HepG2 (cell line): ENCODE data around the gene EGFL8. TPM values are rescaled to one million over a fixed set of nuclear protein-coding genes. Genes with fewer than 3 reads are reported as not detected.
A peak's percentile ranks its signal among the peaks of the same experiment; 100 is the strongest.

Experiments
- AGO1 ChIP-seq: fragments of 200-400 bp; formaldehyde crosslinking; IDR thresholded peaks from 2 replicates; pipeline ENCODE4 v1.6.1; 2017; ENCODE audit warnings: mild to moderate bottlenecking, low read depth, low read length, moderate library complexity; ENCODE audit not compliant: poor library complexity, severe bottlenecking
- AGO2 ChIP-seq: fragments of 200-400 bp; formaldehyde crosslinking; optimal IDR thresholded peaks from 2 replicates; pipeline ENCODE3; 2017; ENCODE audit warnings: mild to moderate bottlenecking, low read depth, low read length, moderate library complexity
- CBX5 ChIP-seq: sonication (generic); formaldehyde crosslinking; IDR thresholded peaks from 2 replicates; pipeline ENCODE4 v1.4.0; 2020; ENCODE audit warnings: missing genetic modification reagents, borderline replicate concordance
- FOXA3 ChIP-seq: IDR thresholded peaks from 2 replicates; pipeline ENCODE4 v1.6.1; 2016; ENCODE audit warnings: missing genetic modification reagents, missing compliant biosample characterization
- HDAC1 ChIP-seq: sonication (generic); formaldehyde crosslinking; IDR thresholded peaks from 2 replicates; pipeline ENCODE4 v1.5.1; 2020; ENCODE audit warnings: mild to moderate bottlenecking, missing genetic modification reagents
- HDAC2 ChIP-seq: sonication (generic); formaldehyde crosslinking; IDR thresholded peaks from 2 replicates; pipeline ENCODE4 v1.4.0; 2020; ENCODE audit warnings: missing genetic modification reagents
- HOXA7 ChIP-seq: sonication (generic); formaldehyde crosslinking; IDR thresholded peaks from 2 replicates; pipeline ENCODE4 v1.8.1; 2022; ENCODE audit warnings: mild to moderate bottlenecking, missing genetic modification reagents, moderate library complexity
- MED8 ChIP-seq: sonication (generic); formaldehyde crosslinking; IDR thresholded peaks from 2 replicates; pipeline ENCODE4 v1.8.1; 2023; ENCODE audit warnings: mild to moderate bottlenecking, missing genetic modification reagents; ENCODE audit not compliant: insufficient replicate concordance
- NPAS2 ChIP-seq: sonication (generic); formaldehyde crosslinking; IDR thresholded peaks from 2 replicates; pipeline ENCODE4 v1.8.0; 2022; ENCODE audit warnings: mild to moderate bottlenecking, missing genetic modification reagents, borderline replicate concordance
- ONECUT2 ChIP-seq: sonication (generic); formaldehyde crosslinking; IDR thresholded peaks from 2 replicates; pipeline ENCODE4 v1.4.0; 2020; ENCODE audit warnings: missing genetic modification reagents
- SPEN ChIP-seq: sonication (generic); formaldehyde crosslinking; IDR thresholded peaks from 2 replicates; pipeline ENCODE4 v1.5.1; 2020; ENCODE audit warnings: low read depth, mild to moderate bottlenecking, missing genetic modification reagents
- TCF12 ChIP-seq, 2 experiments: fragments of 450-650 bp in 1 of 2; sonication (generic) in 1 of 2; formaldehyde crosslinking in 1 of 2; IDR thresholded peaks; 2 replicates each; pipeline versions ENCODE4 v1.6.1 to v1.8.0; 2017 to 2022; ENCODE audit warnings: antibody characterized with exemption in 1 of 2, mild to moderate bottlenecking in 1 of 2, missing genetic modification reagents in 1 of 2, moderate library complexity in 1 of 2
- ZFP41 ChIP-seq: sonication (generic); formaldehyde crosslinking; IDR thresholded peaks from 2 replicates; pipeline ENCODE4 v1.4.0; 2020; ENCODE audit warnings: mild to moderate bottlenecking, missing genetic modification reagents, borderline replicate concordance
- ZNF703 ChIP-seq: sonication (generic); formaldehyde crosslinking; IDR thresholded peaks from 2 replicates; pipeline ENCODE4 v1.5.1; 2020; ENCODE audit warnings: missing genetic modification reagents, mild to moderate bottlenecking, moderate library complexity, borderline replicate concordance
- ZNF83 ChIP-seq: sonication (generic); formaldehyde crosslinking; IDR thresholded peaks from 2 replicates; pipeline ENCODE4 v1.4.0; 2020; ENCODE audit warnings: missing genetic modification reagents, mild to moderate bottlenecking, borderline replicate concordance
- polyA plus RNA-seq, 8 experiments: library from polyadenylated mRNA; depleted of rRNA in 3 of 8; stranded (reverse) in 7 of 8; unstranded in 1 of 8; fragments of >200 nt; fragmentation: Illumina TruSeq in 4 of 8; extraction: Trizol in 4 of 8; gene quantifications; 2 replicates each; pipeline versions ENCODE4 v1.2.1 to v1.2.3, GENCODE V29; 2011 to 2016; ENCODE audit warnings: low read depth in 4 of 8, missing spikeins in 1 of 8, mixed read lengths in 1 of 8; ENCODE audit not compliant: insufficient read depth in 1 of 8
- total RNA-seq, 5 experiments: library from RNA; depleted of rRNA; stranded (reverse); fragments of >200 nt; fragmentation: Illumina TruSeq; extraction: Trizol; gene quantifications; 2 replicates each; pipeline ENCODE4 v1.2.3, GENCODE V29; 2016; ENCODE audit warnings: low read depth in 1 of 5
- TF ChIP-seq, protein P1 (sequence below): IDR thresholded peaks from 2 replicates; pipeline ENCODE4 v1.6.1; 2016; ENCODE audit warnings: low read depth
- TF ChIP-seq, protein P2 (sequence below): IDR thresholded peaks from 2 replicates; pipeline ENCODE4 v1.6.1; 2018; ENCODE audit warnings: missing genetic modification reagents, mild to moderate bottlenecking, missing compliant biosample characterization
- TF ChIP-seq, protein P3 (sequence below): IDR thresholded peaks from 2 replicates; pipeline ENCODE4 v1.6.1; 2016; ENCODE audit warnings: low read depth, missing genetic modification reagents, missing compliant biosample characterization
- TF ChIP-seq, protein P4 (sequence below): sonication (generic); formaldehyde crosslinking; IDR thresholded peaks from 2 replicates; pipeline ENCODE4 v1.8.0; 2023; ENCODE audit warnings: mild to moderate bottlenecking, missing genetic modification reagents

Gene EGFL8
- total and polyA plus RNA-seq, 2 of the 13 experiments (the other 11 are each of a cell fraction or from before 2014, with no cell fraction given) = 10.0 to 11.5 TPM

GRCh38 chr6:32154514-32155161 is 9.8 kb upstream of the EGFL8 start (continued):
- TF ChIP-seq AGO1 (peak; percentile 40), HDAC2 (CRISPR knock-in tag) (peak; percentile 37; the same call in 1 of the 2 replicates), ONECUT2 (peak; percentile 25; the same call in 1 of the 2 replicates), CBX5 (CRISPR knock-in tag) (0 out of 2 replicates have a peak, but pooled peaks have one; percentile 64), ZFP41 (CRISPR knock-in tag) (peak; percentile 86; the same call in 1 of the 2 replicates), TCF12 (IDR thresholded peaks at IDR 0.05) (no peak), TCF12 (CRISPR knock-in tag; IDR thresholded peaks at IDR 0.05) (peak; percentile 25; the same call in 1 of the 2 replicates), ZNF83 (0 out of 2 replicates have a peak, but pooled peaks have one; percentile 83), FOXA3 (CRISPR knock-in tag) (peak; percentile 15; the same call in 1 of the 2 replicates), HDAC1 (CRISPR knock-in tag) (peak; percentile 89), HOXA7 (CRISPR knock-in tag) (0 out of 2 replicates have a peak, but pooled peaks have one; percentile 66), ZNF703 (no peak), MED8 (no peak), SPEN (CRISPR knock-in tag) (0 out of 2 replicates have a peak, but pooled peaks have one; percentile 8), AGO2 (peak; percentile 74), NPAS2 (CRISPR knock-in tag) (no peak)
- TF ChIP-seq, protein P1, sequence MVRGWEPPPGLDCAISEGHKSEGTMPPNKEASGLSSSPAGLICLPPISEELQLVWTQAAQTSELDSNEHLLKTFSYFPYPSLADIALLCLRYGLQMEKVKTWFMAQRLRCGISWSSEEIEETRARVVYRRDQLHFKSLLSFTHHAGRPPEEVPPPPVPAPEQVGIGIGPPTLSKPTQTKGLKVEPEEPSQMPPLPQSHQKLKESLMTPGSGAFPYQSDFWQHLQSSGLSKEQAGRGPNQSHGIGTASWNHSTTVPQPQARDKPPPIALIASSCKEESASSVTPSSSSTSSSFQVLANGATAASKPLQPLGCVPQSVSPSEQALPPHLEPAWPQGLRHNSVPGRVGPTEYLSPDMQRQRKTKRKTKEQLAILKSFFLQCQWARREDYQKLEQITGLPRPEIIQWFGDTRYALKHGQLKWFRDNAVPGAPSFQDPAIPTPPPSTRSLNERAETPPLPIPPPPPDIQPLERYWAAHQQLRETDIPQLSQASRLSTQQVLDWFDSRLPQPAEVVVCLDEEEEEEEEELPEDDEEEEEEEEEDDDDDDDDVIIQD (CRISPR knock-in tag) = no peak
- TF ChIP-seq, protein P2, sequence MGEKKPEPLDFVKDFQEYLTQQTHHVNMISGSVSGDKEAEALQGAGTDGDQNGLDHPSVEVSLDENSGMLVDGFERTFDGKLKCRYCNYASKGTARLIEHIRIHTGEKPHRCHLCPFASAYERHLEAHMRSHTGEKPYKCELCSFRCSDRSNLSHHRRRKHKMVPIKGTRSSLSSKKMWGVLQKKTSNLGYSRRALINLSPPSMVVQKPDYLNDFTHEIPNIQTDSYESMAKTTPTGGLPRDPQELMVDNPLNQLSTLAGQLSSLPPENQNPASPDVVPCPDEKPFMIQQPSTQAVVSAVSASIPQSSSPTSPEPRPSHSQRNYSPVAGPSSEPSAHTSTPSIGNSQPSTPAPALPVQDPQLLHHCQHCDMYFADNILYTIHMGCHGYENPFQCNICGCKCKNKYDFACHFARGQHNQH (CRISPR knock-in tag) = peak; percentile 29; the same call in 1 of the 2 replicates
- TF ChIP-seq, protein P3, sequence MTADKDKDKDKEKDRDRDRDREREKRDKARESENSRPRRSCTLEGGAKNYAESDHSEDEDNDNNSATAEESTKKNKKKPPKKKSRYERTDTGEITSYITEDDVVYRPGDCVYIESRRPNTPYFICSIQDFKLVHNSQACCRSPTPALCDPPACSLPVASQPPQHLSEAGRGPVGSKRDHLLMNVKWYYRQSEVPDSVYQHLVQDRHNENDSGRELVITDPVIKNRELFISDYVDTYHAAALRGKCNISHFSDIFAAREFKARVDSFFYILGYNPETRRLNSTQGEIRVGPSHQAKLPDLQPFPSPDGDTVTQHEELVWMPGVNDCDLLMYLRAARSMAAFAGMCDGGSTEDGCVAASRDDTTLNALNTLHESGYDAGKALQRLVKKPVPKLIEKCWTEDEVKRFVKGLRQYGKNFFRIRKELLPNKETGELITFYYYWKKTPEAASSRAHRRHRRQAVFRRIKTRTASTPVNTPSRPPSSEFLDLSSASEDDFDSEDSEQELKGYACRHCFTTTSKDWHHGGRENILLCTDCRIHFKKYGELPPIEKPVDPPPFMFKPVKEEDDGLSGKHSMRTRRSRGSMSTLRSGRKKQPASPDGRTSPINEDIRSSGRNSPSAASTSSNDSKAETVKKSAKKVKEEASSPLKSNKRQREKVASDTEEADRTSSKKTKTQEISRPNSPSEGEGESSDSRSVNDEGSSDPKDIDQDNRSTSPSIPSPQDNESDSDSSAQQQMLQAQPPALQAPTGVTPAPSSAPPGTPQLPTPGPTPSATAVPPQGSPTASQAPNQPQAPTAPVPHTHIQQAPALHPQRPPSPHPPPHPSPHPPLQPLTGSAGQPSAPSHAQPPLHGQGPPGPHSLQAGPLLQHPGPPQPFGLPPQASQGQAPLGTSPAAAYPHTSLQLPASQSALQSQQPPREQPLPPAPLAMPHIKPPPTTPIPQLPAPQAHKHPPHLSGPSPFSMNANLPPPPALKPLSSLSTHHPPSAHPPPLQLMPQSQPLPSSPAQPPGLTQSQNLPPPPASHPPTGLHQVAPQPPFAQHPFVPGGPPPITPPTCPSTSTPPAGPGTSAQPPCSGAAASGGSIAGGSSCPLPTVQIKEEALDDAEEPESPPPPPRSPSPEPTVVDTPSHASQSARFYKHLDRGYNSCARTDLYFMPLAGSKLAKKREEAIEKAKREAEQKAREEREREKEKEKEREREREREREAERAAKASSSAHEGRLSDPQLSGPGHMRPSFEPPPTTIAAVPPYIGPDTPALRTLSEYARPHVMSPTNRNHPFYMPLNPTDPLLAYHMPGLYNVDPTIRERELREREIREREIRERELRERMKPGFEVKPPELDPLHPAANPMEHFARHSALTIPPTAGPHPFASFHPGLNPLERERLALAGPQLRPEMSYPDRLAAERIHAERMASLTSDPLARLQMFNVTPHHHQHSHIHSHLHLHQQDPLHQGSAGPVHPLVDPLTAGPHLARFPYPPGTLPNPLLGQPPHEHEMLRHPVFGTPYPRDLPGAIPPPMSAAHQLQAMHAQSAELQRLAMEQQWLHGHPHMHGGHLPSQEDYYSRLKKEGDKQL (CRISPR knock-in tag) = no peak
- TF ChIP-seq, protein P4, sequence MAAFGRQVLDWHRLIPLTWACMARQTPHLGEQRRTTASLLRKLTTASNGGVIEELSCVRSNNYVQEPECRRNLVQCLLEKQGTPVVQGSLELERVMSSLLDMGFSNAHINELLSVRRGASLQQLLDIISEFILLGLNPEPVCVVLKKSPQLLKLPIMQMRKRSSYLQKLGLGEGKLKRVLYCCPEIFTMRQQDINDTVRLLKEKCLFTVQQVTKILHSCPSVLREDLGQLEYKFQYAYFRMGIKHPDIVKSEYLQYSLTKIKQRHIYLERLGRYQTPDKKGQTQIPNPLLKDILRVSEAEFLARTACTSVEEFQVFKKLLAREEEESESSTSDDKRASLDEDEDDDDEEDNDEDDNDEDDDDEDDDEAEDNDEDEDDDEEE (CRISPR knock-in tag) = peak; percentile 93; the same call in 1 of the 2 replicates
